Activated CD8-positive, alpha-beta memory T cell treated with anti-CD3 and anti-CD28 coated beads for 1 hour (primary cell): ENCODE data around the gene SELENOO.

Experiments used
- DNase-seq, 2 donors: peaks; one replicate each; pipeline ENCODE4 v3.0.0-alpha.2; 2020; ENCODE audit warnings: low read depth in 1 of 2; ENCODE audit errors: extremely low read depth in 1 of 2

The SELENOO gene

DNA sequence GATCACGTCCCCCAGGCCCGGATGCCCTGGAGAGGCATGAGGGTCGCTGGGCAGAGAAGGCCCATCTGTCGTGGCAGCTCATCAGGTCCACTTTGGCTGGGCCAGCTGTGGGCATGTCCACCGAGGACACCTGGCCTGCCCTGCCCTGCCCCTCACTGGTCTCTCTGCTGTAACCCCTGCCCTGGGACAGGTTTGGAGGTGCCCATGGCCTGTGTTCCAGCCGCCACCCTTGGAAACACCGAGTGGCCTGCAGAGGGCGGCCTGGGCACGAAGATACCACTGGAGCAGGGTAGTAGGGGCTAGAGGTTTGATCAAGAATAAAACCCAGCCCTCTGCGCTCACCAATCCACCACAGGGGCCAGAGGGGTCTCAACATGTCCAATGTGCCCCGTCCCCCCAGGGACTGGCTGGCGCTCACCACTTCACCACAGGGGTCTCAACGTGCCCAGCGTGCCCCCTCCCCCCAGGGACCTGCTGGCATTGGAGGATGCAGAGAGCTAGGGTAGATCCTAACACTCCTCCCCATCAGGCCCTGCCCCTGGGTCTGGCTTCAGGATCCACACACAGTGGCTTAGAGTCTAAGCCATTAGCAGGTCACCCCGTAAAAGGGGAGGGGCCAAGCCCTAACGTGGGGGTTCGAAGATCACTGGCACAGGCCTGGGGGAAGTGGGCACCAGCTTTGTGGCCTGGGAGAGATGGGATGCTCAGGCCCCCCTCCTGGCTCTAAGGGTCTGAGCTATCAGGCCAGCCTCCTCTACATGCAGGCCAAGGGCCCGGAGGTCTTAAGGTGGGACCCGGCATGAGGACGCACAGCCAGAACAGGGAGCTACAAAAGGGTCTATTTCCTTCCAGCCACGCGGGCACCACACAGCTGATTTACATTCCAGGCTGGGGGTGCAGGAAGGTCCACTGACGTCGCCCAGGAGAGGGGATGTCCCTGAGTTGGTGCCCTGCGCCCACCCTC is 51.6 kb downstream of the SELENOO start:
- peak in 1 of 2 donors; percentile 62 for DNase-seq

DNA sequence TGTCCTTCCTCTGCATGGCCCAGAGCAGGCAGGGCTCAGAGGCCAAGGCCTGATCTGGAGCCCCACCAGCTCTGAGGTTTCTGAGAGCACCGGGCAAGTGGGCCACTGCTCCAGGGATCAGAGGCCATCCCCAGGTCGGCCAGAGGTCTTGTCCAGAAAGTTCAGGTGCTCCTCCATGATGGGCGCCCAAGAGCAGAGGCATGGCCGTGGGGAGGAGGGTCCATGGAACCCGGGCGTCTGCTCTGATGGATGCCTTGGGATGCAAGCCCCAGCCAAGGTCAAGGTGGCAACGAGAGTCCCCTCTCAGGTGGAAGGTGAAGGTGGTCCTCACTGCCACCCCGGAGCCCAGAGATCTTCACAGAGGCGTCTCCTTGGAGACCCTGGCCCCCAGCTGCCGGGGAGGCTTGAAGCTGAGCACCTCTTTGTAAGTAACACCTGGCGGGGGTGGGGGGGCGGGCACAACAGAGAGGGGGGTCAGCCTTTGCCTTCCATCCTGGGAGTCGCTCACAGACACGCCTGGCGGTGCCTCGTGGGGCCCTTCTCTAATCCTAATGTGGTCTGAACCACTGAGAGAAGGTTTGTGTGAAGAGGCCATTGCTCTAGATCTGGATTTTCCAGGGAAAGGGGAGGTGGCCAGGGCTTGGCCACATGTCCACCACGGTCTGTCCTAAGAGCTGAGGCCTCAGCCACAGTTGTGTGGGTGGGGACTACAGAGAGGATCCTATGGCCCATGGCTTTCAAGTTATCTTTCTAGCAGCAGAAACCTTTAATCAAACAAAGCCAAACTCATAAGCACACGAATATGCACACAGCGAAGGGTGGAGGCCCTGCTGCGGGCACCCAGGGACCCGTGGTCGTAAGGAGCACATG is 52.5 kb downstream of the SELENOO start:
- DNase-seq = no peak

GRCh38 chr22:50253941-50254340 is 53.1 kb downstream of the SELENOO start:
- DNase-seq = no peak

DNA sequence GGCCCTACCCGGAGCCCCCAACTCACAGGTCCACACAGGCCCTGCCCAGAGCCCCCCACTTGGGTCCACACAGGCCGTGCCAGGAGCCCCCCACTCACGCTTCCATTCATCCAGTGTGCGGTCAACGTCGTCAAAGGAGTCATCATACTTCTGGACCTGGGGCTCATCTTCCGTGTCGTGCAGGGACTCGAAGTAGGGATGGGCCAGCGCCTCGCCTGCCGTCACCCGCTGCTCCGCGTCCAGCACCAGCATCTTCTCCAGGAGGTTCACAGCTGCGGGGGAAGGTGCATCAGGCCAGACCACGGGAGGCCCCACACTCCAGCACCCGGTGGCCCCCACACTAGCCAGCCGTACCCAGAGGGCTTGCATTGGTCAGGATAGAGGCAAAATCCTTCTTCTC is 54.3 kb downstream of the SELENOO start:
- DNase-seq = no peak

DNA sequence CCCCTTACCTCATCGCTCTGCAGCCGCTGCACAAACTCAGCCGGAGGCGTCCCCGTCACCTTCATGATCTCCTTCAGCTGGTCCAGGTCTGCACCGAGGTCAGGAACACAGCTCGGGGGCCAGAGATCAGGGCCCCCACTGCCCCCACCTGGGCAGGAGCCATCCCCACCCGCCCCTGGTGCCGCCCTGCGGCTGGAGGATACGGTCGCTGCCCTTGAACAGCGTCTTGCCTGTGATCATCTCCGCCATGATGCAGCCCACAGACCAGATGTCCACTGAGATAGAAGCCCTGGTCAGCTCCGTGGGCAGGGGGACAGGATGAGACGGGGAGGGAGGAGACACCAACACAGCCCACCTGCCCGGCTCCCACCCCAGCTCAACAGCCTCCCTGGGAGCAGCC is 54.8 kb downstream of the SELENOO start:
- DNase-seq = no peak

DNA sequence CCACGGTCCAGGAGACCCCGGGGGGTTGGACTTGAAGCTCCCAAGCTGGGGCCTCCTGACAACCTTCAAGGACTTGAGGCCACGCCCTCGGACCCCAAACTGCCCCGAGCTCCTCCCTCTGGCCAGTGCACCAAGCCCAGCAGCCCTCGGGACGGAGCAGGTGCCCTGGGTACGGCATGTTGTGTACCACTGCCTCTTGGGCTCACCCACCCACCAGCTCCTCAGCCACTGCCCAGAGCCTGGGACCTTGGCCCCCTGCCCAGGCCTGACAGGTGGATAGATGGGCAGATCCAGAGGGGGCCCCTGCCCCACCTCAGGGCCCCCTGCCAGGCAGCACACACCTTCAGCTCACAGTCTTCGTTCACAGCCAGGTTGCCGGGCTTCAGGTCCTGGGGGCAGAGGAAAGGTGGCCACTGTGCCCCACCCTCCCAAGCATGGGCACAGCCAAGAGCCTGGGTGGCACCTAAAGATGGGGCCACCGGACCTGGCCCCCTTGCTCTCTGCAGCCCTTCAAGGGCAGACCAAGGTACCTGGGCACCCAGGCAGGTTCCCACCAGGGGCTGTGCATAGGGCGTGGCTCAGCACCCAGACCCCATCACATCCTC is 55.5 kb downstream of the SELENOO start:
- no peak for DNase-seq

DNA sequence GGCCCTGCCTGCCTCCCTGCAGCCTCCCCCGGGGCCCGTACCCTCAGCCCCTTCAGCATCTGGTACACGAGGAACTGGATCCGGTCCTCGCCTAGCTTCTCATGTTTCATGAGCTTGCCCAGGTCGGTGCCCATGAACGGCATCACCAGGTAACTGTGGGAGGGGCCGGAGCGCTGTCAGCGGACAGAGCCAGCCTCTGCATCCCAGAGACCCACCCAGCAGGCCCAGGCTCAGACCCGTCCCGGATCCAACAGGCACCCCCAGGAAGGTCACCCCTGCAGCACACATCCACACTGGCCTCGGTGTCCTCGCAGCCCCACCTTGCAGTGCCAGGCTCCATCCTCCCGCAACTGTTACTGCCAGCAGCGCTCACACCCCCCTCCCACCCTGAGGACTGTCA is 56.2 kb downstream of the SELENOO start:
- no peak for DNase-seq

DNA sequence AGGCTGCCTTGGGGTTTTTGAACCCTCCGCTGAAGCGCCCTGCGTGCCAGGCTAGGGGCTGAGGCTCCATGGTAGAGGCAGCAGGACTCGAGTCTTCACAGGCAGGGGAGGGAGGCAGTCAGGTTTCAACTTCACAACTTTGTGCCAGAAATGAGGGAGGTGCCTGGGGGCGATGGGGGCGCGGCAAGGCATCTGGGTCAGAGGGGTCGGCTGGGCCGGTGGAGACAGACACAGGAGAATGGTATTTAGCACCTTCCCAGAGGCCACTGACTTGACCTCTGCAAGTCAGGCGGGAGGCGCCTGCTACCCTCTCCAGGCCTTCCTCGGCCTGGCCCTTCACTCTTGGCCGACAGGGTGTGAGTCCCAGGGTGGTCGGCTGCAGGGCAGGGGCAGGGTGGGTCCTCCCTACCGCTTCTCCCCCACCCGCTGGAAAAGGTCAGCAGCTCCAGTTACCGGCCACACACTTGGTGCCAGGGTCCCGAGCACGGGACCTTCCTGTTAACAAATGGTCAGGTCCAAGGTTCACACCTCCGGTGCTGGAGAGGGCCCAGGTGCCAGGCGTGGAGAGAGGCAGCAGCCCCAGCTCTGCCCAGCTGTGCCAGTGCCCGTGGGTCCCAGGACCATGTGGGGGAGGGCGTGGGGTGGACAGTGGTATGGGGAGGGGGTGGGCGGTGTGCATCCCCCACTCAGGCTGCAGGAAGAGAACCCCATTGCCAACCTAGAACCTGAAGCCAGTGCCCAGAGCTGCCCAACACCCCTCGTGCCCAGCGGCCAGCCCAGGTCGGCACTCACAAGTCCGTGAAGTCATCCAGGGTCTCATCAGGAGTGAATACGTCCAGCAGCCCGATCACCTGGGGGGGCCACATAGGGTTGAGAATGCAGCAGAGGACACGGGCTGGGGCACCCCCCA is 56.9 kb downstream of the SELENOO start:
- DNase-seq = no peak

DNA sequence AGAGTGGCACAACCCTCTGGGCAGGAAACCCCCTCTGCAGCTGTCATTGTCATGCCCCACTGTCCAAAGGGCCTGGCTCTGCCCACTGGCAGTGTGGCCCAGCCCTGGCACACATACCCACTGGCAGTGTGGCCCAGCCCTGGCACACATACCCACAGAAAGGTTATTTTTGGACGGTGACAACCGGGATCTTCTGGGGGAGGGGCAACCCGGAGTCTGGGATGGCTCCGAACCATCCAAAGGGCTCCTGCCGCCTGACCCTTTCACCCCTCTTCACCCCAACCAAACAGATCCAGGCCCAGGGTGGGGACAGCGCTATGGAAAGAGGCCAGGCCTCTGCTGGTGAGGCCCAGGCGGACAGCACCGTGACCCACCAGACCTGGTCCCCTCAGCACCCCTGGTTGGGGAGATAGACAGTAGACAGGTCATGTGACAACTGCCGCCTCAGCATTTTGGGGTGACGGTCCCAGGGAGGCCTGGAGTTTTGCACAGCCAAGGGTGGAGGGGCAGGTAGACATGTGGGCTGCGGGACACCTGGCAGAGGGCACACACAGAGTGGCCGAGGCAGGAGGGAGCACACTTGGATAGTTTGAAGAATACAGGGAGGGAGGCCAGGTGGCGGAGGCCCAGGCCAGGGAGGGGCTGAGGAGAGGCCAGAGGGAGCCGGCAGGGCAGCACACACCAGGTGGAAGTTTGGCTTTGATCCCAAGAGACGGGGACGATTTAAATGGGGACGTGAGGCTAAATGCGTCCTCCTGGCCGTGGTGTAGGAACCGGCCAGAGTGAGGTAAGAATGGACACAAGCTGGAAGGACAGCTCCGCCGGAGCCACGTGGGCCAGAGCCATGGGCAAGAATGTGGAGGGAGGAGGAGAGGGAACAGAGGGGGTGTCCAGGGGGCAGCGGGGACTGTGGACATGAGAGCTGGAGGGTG is 57.8 kb downstream of the SELENOO start:
- DNase-seq = no peak

- no peak for DNase-seq
These were observed 58.5 kb downstream of the SELENOO start for GRCh38 chr22:50259302-50259701.

GRCh38 chr22:50260434-50260800 is 59.6 kb downstream of the SELENOO start:
- no peak for DNase-seq

- no peak for DNase-seq
These were observed 60.2 kb downstream of the SELENOO start for GRCh38 chr22:50260801-50261614.

GRCh38 chr22:50261615-50262459 is 61.0 kb downstream of the SELENOO start, which contains the start of gene MAPK12:
Gene MAPK12 (minus strand): TSS chr22:50261683. CDS start chr22:50261509, 174 bp downstream.
- no peak for DNase-seq

- DNase-seq = no peak
These were observed 61.7 kb downstream of the SELENOO start for GRCh38 chr22:50262460-50262911.

GRCh38 chr22:50262973-50263617 is 62.3 kb downstream of the SELENOO start:
- DNase-seq = no peak

DNA sequence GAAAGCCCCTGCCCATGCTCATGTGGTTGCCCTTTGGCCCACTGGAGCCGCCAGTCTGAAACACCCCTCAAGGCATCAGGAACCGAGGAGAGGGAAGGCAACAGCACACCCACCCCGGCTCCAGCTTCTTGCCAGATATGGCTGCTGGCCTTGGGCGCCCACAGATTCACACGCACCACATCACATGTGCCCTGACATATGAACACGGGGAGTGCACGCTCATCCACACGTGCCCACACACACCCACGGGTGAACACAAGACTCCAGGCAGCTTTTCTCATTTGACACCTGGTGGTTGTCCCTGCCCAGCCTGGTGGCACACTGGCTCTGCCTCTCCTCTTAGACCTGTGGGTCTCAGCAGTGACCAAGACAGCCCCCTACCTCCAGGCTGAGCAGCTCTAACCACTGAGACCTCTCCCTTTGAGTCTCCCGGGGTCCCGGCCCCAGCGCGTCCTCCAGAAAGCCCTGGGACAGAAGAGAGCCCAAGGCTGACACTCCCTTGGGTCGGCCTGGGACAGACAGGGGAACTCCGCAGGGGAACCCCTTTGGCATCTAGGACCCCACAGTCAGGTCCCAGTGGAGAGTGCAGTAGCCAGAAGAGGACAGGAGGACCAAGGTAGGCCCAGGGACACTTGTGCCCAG is 63.4 kb downstream of the SELENOO start:
- DNase-seq = no peak
